NCI-H2029 treated with DMSO at 0.1 percent for 48 hours (cell line): Measurements from ENCODE around the gene SNRPA.
"Not testable (repeated sequence)": the region's sequence is repeated elsewhere in the genome, so short reads cannot be mapped to it uniquely, and the experiment has no call there.

Source experiments
- DNase-seq: peaks from one replicate; lab custom pipeline; 2025; lab: John Stamatoyannopoulos, UW

Gene SNRPA

GRCh38 chr19:40721936-40722661 lies 28.9 kb upstream of the SNRPA start:
- DNase-seq: no peak

- no peak for DNase-seq
Measured at GRCh38 chr19:40723661-40724254, 27.2 kb upstream of the SNRPA start.

GRCh38 chr19:40724315-40724714 lies 26.7 kb upstream of the SNRPA start:
- no peak for DNase-seq

- DNase-seq: no peak
Measured at GRCh38 chr19:40724855-40725254, 26.1 kb upstream of the SNRPA start.

DNA sequence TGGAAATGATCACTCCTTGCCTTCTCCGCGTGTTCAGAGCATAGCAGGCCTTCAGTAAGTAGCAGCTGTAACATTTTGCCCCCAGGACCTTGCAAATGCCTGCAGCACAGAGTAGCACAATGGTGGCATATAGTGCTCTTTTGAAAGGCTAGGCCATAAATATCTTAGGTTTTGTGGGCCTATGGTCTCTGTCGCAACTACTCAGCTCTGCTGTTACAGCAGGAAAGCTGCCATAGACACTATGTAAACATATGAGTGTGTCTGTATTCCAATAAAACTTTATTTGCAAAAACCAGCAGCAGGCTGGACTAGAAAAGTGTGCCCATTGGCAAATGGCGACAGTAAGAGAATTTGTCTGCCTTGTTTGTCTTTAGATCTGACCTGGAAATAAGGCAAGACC lies 24.7 kb upstream of the SNRPA start:
- no peak for DNase-seq

- DNase-seq: not testable (repeated sequence)
Measured at GRCh38 chr19:40730065-40730464, 20.9 kb upstream of the SNRPA start.

- DNase-seq: not testable (repeated sequence)
Measured at GRCh38 chr19:40732304-40732703, 18.7 kb upstream of the SNRPA start.

- DNase-seq: no peak
Measured at GRCh38 chr19:40733149-40733548, 17.9 kb upstream of the SNRPA start.

- no peak for DNase-seq
Measured at GRCh38 chr19:40735013-40735771, 15.8 kb upstream of the SNRPA start.

DNA sequence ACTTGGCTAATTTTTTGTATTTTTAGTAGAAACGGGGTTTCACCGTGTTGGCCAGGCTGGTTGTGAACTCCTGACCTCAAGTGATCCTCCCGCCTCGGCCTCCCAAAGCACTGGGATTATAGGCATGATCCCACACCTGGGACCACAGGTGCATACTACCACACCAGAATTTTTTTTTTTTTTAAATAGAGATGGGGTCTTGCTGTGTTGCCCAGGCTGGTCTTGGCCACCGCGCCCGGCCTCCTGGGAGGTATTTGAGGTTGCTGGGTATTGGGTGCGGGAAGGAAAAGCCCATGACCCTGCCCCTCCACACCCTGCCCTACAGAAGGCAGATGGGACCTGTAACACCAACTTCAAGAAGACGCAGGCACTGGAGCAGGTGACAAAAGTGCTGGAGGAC lies 14.3 kb upstream of the SNRPA start:
- no peak for DNase-seq

- no peak for DNase-seq
Measured at GRCh38 chr19:40737102-40737644, 13.8 kb upstream of the SNRPA start.

- no peak for DNase-seq
Measured at GRCh38 chr19:40739030-40739839, 11.8 kb upstream of the SNRPA start.

DNA sequence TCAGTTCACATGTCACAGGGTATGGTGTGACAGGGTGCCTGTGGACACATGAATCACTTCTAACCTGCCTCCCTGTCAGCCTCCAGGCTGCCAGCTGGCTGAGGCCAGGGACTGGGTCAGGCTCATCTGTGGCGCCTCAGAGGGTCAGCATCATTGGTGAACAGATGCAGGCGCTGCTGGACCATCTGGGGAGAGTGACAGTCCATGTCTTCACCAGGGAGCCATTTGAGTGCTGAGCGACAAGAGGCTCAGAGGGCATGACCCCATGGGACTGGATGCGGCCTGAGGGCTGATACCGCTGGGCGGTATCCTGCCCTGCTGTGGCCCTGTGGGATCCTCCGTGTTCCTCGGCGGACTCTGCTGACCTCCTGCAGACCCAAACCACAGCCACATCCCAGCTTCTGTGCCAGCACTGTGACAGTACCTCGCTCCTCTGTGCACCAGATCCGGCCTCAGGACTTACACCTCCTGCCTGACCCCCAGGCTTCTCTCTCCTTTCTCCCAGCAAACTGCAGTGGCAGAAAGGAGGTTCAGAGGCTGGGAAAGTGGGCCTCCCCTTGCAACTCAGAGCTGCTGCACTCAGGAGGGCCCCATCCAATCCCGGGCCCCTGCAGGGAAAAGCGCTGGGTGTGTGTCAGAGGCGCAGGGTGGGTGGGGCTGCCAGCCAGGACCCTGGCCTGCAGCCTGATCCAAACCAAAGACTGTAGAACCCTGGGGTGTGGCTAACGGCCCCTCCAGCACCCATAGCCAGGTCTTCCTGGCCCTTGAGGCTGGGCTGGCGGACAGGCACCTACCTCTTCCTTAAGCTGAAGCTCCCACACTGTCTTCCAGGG lies 10.9 kb upstream of the SNRPA start:
- no peak for DNase-seq

DNA sequence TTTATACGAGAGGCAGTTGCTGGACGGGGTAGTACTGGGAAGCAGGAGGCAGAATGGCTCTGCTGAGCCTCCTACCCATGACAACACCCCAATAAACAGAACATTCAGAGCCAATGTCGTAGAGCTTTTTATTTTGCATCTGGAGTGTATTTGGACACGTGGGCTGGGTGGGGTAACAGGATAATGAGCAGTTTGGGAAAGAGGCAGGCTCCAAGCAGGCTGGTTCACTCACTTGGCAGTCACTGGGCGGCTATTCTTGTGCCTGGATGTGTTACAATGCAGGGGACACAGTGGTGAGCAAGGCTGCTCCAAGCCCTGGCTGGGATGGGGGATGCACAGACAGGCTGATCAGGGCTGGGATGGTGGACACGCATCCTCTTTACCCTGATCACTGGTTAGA lies 10.3 kb upstream of the SNRPA start:
- DNase-seq: no peak

- no peak for DNase-seq
Measured at GRCh38 chr19:40741527-40742390, 9.2 kb upstream of the SNRPA start.

- DNase-seq: no peak
Measured at GRCh38 chr19:40742477-40742876, 8.5 kb upstream of the SNRPA start.

GRCh38 chr19:40742886-40743285 lies 8.1 kb upstream of the SNRPA start:
- no peak for DNase-seq

GRCh38 chr19:40743926-40744325 lies 7.1 kb upstream of the SNRPA start:
- DNase-seq: no peak

DNA sequence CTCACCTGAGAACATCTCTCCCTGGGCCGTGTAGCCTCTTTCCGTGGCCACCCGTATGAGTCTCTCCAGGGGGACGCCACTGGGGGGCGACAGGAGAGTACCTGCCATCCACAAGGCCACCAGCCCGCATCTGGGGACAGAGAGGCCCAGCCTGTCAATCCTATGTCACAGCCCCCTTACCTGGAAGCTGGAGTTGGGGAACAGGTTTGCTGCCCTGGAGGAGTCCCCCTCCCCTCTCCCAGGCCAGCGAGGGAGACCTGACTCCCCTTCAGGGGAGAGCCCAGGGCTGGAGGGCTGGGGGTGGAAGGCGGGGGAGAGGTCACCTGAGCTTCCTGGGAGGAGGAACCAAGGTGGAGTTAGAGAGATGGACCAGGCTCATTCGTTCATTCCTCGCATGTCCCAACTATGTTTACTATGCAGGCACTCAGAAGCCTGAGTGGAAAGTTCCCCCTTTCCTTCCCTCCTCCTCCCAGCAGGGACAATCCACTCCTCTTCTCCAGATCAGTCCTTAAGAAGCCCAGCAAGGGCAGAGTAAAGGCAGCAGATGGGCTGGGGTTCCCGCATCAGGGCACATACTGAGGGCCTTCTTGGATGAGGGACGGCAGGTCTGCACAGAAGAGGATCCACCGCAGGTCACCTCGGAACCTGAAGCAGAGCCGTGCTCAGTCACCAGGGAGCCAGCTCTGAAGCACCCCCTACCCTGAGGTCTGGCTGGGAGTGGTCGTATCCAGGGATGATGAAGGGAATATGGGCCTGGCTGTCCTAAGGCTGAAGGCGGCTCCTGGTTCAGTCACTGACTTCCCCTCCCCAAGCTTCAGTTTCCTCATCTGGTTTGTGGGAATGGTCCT lies 6.2 kb upstream of the SNRPA start:
- DNase-seq: no peak
